Adrenal gland (tissue), 12 donors: ENCODE measurements around the gene IGF2. TPM values are rescaled to one million over a fixed set of nuclear protein-coding genes. Genes with fewer than 3 reads are reported as not detected.
A peak's percentile ranks its signal among the peaks of the same experiment; 100 is the strongest.

Experiments
- DNase-seq, 7 donors: peaks; one replicate each; pipeline ENCODE4 v3.0.0-alpha.2; 2019 to 2020
- H3K27ac ChIP-seq, 5 donors: fragments of 200-600 bp; sonication (generic) in 4 of 5; 1 replicate in 3 of 5; 2 replicates in 2 of 5; pipeline versions ENCODE4 v1.5.1 to v1.8.0; 2016 to 2020; ENCODE audit warnings: mild to moderate bottlenecking in 1 of 5
- H3K27me3 ChIP-seq: fragments of 200-600 bp; 2 replicates; pipeline ENCODE4 v1.8.0; 2021
- H3K36me3 ChIP-seq, 2 donors: fragments of 200-600 bp; replicated peaks in 1 of 2; 1 replicate in 1 of 2; 2 replicates in 1 of 2; pipeline versions ENCODE4 v1.5.1 to v1.8.0; 2018 to 2022
- H3K4me1 ChIP-seq, 2 donors: fragments of 200-600 bp; replicated peaks in 1 of 2; 1 replicate in 1 of 2; 2 replicates in 1 of 2; pipeline versions ENCODE4 v1.5.1 to v1.8.0; 2018 to 2021
- H3K4me3 ChIP-seq, 4 donors: fragments of 200-600 bp; sonication (generic) in 3 of 4; one replicate each; pipeline ENCODE4 v1.5.1; 2016 to 2018
- H3K9me3 ChIP-seq, 3 donors: fragments of 200-600 bp; sonication (generic) in 1 of 3; replicated peaks in 1 of 3; 1 replicate in 2 of 3; 2 replicates in 1 of 3; pipeline versions ENCODE4 v1.5.1 to v1.8.0; 2016 to 2021
- CTCF ChIP-seq, 6 experiments: fragments of 450-650 bp in 4 of 6; fragments of 200-600 bp in 2 of 6; sonication (generic) in 1 of 6; IDR thresholded peaks; 1 replicate in 5 of 6; 2 replicates in 1 of 6; pipeline versions ENCODE4 v1.5.1 to v1.8.0; 2016 to 2021; ENCODE audit warnings: antibody characterized with exemption in 6 of 6, mild to moderate bottlenecking in 2 of 6, moderate library complexity in 1 of 6
- POLR2A ChIP-seq, 2 donors: fragments of 450-650 bp; IDR thresholded peaks; one replicate each; pipeline ENCODE4 v1.6.1; 2017; ENCODE audit warnings: antibody characterized with exemption in 2 of 2, mild to moderate bottlenecking in 2 of 2, moderate library complexity in 1 of 2
- WGBS, 4 donors: extraction: QIAGEN DNeasy Blood & Tissue Kit in 2 of 4; methylation state at CpG; one replicate each; pipeline versions ENCODE4 v1.1.5 to v1.1.7; 2013 to 2017; 5-methylcytosine and 5-hydroxymethylcytosine counted together
- intact Hi-C, 2 donors: fragments of 100-400 bp; cut with DNase I; formaldehyde crosslinking; loops; one replicate each; pipeline versions ENCODE4 v1.14.1 to v1.15.0; 2022 to 2023
- polyA plus RNA-seq, 3 donors: library from polyadenylated mRNA; stranded (reverse); fragments of 200-250 nt in 2 of 3; fragments of 350-450 nt in 1 of 3; fragmentation: Illumina TruSeq in 1 of 3; extraction: RNeasy Lipid Tissue Mini Kit (QIAGEN cat#74804) in 1 of 3; gene quantifications; one replicate each; pipeline ENCODE4 v1.2.3, GENCODE V29; 2013 to 2014
- total RNA-seq, 9 donors: library from RNA; depleted of rRNA in 4 of 9; stranded (reverse); fragments of >200 nt in 4 of 9; fragments of 120-200 nt in 1 of 9; fragmentation: NEBNext Ultra II Directional in 1 of 9; extraction: Animal tissue kit (Norgen Biotek cat#: 25700) in 1 of 9; gene quantifications; one replicate each; pipeline versions ENCODE4 v1.1.0 to v1.2.4, GENCODE V29; 2013 to 2023
- donor health status: healthy with polysubstance abuse.
- donor health status: Bipolar disorder and iron deficiency.
- donor health status: DM: yes; HTN: yes; CAD: no.
- donor health status: DM: no; HTN: no; CAD: no.
- donor health status: DM: no; HTN: no; CAD: no.
- donor health status: DM: yes; HTN: yes; CAD: no.

Gene IGF2
- total and polyA plus RNA-seq, 12 donors, result 41.8 to 693 (median 119) TPM

DNA sequence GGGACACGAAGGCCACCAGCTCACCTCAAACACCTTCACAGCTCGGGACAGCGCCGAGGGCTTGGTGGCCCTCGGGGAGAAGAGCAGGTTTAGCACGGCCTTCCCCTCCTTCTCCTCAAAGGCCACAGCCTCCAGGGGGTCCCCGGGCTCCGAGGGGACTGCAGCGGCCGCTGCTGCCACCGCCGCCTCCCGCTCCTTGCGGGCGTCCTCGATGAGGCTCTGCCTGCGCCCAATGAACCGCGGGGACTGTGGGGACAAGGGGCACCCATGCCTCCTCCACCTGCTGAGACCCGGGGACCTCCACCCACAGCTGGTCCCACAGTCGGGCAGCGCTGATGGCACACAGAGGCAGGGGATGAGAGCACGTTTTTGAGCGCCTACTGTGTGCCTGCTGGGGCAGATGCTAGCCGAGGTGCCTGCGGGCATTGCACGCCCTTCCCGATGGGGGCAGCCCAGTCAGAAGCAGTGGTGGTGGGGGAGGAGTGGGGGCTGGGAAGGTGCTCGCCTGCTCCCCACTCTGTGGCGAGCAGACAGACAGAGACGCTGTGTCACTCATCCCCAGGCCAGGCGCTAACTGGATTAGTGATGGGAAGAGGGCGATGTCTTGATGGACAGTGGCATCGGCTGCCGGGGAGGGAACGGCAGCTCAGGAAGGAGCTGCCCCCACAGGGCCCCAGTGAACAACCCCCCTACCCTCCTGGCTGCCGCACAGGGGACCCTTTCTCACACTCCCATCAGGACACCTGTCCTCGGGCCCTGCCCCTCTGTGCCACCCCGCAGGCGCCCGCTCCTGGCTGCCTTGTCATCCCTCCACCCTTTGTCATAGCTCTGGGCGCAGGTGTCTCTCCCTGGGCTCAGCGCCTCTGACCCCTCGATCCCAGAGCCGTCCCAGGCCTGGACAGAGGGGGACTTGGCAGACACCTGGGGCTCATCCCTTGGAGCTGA lies 30.7 kb upstream of the IGF2 start:
- peak in 1 of 7 donors; percentile 57 for DNase-seq
- peaks cover 0 to 6% of the 10 kb centered on the region in 2 donors for H3K4me1 ChIP-seq
- WGBS, 4 donors, result 74 to 80% (median 77%) methylated on average over 21 to 45 of the region's 45 CpGs
- TF ChIP-seq POLR2A (IDR thresholded peaks at IDR 0.05) (peak; percentile 4 to 38), CTCF (IDR thresholded peaks at IDR 0.05) (no peak)
- H3K27ac ChIP-seq, result peak overlapping the region in 1 of 5 donors; percentile 73
- H3K9me3 ChIP-seq, result no peaks in the 10 kb centered on the region
- intact Hi-C loops, result no loop called here
- no peaks in the 10 kb centered on the region for H3K36me3 ChIP-seq
- peaks cover 7% of the 10 kb centered on the region for H3K27me3 ChIP-seq
- no peak overlapping the region for H3K4me3 ChIP-seq

DNA sequence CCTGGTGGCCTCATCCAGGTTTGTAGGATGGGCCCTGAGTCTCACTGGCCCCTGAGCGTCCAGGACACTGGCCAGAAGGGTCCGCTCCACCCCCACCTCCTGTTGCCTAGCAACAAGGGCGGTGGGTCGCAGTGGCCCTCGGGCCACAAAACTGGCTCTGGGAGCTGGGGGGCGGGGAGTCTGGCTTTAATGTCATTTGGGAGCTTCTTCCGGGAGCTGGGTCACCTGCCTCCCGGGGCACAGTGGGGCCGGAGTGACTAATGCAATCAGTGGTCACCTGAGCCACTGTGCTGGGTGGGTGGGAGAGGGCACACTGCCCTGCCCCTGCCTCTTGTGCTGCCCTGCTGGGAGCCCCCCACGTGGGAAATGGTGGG lies 29.8 kb upstream of the IGF2 start:
- TF ChIP-seq CTCF (IDR thresholded peaks at IDR 0.05) (no peak), POLR2A (IDR thresholded peaks at IDR 0.05) (no peak)
- intact Hi-C loops, result no loop called here
- 38 to 66% (median 51%) methylated on average over 2 to 10 of the region's 10 CpGs for WGBS, 4 donors
- Histone ChIP-seq H3K4me1 (peaks cover 0 to 6% of the 10 kb centered on the region in 2 donors), H3K27me3 (peaks cover 9% of the 10 kb centered on the region), H3K36me3 (no peaks in the 10 kb centered on the region), H3K4me3 (no peak overlapping the region), H3K9me3 (no peaks in the 10 kb centered on the region), H3K27ac (peak overlapping the region in 1 of 5 donors; percentile 73)
- no peak for DNase-seq

DNA sequence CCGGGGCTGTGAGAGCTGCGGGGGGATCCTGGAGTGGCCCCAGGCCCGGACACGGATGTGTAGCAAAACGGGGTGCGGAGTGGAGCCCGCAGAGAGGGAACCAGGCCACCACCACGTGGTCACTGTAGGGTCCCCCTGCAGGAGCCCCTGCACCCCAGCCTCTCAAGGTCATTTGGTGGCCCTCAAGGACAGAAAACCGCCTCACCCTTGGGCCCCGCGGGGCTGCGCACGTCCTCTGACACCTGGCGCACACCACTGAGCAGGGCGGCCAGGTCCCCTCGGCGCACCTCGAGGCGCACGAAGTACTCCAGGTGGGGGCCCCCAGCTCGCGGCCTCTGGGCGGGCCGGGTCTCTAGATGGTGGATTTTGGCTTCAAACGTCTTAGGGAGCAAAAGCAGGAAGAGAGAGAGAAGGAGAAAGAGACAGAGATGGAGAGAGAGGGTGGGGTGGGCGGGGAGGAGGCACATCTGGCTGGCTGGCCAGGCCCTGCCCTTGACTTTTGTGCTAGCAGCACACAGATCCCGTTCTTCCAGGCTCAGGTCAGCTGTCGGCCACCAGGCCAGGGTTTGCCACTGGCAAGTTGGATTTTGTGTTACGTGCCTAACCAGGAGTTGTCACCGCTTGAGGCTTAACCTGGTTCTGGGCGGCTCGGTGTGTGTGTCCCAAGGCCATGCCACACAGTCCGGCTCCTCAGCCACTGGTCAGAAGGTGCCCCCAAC lies 29.3 kb upstream of the IGF2 start:
- intact Hi-C loops, result no loop called here
- Histone ChIP-seq H3K27ac (peak overlapping the region in 1 of 5 donors; percentile 73), H3K27me3 (peaks cover 9% of the 10 kb centered on the region), H3K4me1 (peaks cover 0 to 6% of the 10 kb centered on the region in 2 donors), H3K4me3 (no peak overlapping the region), H3K36me3 (no peaks in the 10 kb centered on the region), H3K9me3 (no peaks in the 10 kb centered on the region)
- WGBS, 4 donors, result 53 to 63% (median 61%) methylated on average over 21 to 33 of the region's 33 CpGs
- TF ChIP-seq CTCF (IDR thresholded peaks at IDR 0.05) (no peak), POLR2A (IDR thresholded peaks at IDR 0.05) (no peak)
- peak in 3 of 7 donors; percentile 19 to 72 (median 31) for DNase-seq
